T47D (cell line): ENCODE data around the gene TEKT5.
"Not testable (repeated sequence)": the region's sequence is repeated elsewhere in the genome, so short reads cannot be mapped to it uniquely, and the experiment has no call there.

Source experiments
- DNase-seq, 2 experiments: peaks; one replicate each; pipeline versions ENCODE4 v3.0.0 to v3.0.0-alpha.2; 2011 to 2012; ENCODE audit warnings: low read depth in 1 of 2, low spot score in 1 of 2
- JUND ChIP-seq: IDR thresholded peaks from 2 replicates; pipeline ENCODE4 v1.6.1; 2012; ENCODE audit warnings: low read depth
- in situ Hi-C: cut with HindIII; loops from 2 replicates; pipeline ENCODE4 v1.10.0; 2016; ENCODE audit warnings: low sequenced_read_pairs, low pct_unique_long_range_greater_than_20kb

Gene TEKT5

GRCh38 chr16:10647721-10648296, 46.9 kb downstream of the TEKT5 start:
- no peak for DNase-seq
- in situ Hi-C loops: no loop called here
- TF ChIP-seq JUND: no peak

DNA sequence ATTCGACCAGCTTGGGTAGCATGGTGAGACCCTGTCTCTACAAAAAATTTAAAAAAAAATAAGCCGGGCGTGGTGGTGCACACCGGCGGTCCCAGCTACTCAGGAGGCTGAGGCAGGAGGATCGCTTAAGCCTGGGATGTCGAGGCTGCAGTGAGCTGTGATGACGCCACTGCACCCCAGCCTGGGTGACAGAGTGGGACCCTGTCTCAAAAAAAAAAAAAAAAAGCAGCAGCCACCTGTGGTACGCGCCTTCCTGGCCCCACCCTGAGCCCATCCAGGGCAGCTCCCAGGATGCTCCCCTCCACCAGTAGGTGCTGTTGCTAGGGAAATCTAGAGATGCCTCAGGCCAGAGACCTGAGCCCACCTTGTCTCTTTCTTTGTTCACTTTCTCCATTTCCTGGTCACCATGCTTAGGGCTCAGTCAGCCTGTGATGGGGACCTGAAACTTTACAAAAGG, 47.4 kb downstream of the TEKT5 start:
- TF ChIP-seq JUND: no peak
- no peak for DNase-seq

DNA sequence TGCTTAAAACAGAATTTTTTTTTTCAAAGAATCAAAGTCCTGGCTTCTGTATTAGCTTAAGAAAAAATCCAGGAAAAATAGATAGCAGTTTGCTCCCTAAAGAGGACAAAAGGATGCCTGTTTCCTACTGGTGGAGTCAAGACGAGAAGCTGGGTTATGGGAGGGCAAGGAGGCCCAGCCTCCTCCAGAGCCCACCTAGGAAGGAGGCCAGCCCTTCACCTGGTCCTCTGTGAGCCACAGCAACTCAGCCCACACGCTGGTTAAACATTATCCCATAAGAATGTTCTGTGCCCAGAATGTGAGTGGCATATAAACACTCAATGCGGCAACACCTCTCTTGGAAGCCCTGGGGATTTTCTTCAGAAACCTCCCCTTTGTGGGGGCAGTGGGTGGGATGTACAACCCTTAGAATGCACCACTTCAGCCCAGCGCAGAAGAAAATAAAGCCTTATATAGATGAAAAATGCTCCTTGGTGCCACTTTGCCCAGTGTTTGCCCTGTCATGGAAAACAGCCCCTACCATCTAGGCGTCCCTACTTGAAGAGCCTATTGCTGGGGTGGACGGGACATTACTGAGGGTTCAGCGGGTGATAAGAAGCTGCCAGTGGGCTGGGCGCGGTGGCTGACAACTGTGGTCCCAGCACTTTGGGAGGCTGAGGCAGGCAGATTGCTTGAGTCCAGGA, 48.0 kb downstream of the TEKT5 start:
- DNase-seq: no peak
- no peak for TF ChIP-seq JUND
- in situ Hi-C loops: no loop called here

More for the DNA sequence above, 47.4 kb downstream of the TEKT5 start:
- in situ Hi-C loops: no loop called here

DNA sequence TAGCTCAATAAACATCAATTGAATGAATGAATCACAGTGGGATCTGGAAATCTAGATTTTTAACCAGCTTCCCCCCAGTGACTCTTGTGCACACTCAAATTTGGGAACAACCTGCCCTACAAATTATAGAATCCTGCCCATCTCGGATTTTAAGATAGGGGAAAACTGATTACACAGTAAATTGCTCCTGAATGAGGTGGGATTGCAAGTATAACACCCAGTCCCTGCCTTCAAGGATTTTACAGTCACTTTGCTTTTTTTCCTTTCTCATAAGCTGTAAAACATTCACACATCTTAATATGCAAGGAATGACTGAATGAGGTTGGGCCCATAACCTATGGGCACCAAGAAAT, 48.5 kb downstream of the TEKT5 start:
- TF ChIP-seq JUND: no peak
- no peak for DNase-seq
- in situ Hi-C loops: no loop called here

DNA sequence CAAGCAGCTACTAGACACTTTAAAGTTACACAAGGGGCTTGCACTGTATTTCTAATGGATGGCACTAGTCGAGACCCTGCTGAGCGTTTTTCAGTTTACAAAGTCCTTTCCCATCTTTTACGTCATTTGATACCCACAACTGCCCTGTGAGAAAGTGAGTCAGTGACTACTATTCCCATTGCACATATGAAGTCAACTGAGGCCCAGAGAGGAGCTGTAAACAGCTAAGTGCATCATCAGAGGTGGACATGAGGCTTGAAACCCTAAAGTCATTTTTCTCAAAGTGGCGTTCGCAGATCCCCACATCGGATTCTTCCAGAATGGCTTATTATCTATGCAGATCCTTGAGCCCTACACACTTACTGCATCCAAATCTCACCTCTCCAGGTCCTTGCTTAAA, 50.6 kb downstream of the TEKT5 start:
- in situ Hi-C loops: no loop called here
- no peak for TF ChIP-seq JUND
- no peak for DNase-seq

DNA sequence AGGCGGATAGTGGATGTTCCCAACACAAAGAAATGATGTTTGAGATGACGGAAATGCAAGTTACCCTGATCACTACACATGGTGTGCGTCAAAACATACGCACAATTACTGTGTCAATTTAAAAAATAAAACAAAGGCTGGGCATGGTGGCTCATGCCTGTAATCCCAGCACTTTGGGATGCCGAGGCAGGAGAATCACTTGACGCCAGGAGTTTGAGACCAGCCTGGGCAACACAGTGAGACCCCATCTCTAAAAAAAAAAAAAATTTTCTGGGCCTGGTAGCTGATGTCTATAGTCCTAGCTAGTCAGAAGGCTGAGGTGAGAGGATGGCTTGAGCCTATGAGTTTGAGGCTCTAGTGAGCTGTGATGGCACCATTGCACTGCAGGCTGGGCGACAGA, 51.8 kb downstream of the TEKT5 start:
- DNase-seq: no peak
- TF ChIP-seq JUND: no peak
- in situ Hi-C loops: no loop called here

DNA sequence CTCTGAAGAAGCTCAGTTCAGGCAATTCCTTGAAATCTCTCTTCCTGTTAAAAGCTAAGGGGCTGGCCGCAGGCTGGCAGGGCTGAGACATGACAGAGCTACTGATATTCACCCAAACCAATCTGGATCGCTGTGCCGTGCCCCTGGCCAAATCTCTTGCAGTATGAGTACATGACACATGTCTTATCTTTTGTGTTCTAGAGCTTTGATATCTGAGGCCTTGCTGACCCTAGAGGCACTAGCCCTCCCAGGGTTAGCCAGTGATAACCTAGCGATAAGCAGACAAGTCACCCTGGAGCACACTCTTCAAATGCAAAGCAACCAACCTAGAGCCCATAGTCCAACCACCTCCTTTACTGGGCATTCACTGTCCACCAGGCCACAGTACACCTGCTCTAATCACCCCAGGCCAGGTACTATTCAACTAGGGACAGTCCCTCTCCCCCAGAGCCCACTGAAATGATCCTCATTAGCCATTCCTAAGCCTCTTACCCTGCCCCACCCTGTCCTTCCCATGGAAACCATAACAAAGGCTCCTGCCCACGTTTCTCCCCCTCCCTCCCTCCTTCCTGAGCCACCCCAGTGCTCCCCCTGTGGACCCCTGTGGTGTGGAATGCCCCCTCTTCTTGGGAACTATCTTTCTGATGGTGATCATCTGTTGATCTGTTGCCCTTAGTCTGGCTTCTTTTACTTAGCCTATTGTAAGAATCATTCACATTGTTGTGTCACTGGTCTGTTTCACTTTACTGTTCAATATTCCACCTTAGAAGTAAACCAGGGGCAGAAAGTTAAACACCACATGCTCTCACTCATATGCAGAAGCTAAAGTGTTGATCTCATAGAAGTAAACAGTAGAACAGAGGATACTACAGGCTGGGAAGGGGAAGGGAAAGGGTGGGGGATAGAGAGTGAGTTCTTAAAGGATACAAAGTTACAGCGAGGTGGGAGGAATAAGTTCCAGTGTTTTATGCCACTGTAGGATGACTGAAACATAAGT, 52.5 kb downstream of the TEKT5 start:
- DNase-seq: no peak
- in situ Hi-C loops: no loop called here
- TF ChIP-seq JUND: no peak

- in situ Hi-C loops: no loop called here
- TF ChIP-seq JUND: no peak
- no peak for DNase-seq
Observed at GRCh38 chr16:10641555-10641952, 53.2 kb downstream of the TEKT5 start.

DNA sequence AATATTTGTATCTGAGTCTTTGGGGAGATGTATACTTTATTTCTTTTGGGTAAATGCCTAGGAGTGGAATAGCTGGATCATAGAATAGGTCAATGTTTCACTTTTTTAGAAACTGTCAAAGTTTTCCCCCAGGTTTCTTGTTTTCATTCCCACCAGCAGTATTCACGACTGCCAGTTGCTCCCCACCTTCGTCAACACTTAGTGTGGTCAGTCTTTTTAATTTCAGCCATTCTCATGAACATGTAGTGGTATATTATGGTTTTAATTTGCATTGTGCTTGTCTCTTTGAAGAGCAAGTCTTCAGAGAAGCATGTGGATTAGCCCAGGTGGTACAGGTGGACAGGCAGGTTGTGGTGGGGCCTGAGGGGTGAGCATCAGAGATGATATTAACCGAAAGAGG, 53.8 kb downstream of the TEKT5 start:
- in situ Hi-C loops: no loop called here
- no peak for DNase-seq
- no peak for TF ChIP-seq JUND

DNA sequence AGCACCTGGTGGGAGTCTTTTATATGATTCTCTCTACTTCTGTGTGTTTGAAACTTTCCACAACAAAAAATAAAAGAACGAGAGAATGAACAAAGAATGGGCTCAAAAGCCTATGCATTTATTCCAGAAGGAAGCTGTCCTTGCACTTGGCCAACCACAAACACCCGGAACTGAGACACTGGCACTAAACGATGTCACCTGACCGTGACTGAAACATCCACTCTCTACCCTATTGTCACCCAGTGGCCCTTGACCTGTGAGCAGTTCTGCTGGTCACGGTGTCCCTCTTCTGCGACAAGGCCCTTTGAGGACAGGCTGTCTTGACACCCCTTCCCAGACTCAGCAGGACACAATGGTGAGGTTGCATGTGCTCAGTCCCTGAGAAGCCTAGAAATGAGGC, 56.6 kb downstream of the TEKT5 start:
- in situ Hi-C loops: no loop called here
- TF ChIP-seq JUND: no peak

GRCh38 chr16:10637337-10638037, 57.2 kb downstream of the TEKT5 start:
- in situ Hi-C loops: no loop called here
- DNase-seq: no peak

More for the DNA sequence above, 56.6 kb downstream of the TEKT5 start:
- no peak for DNase-seq

GRCh38 chr16:10635365-10636021, 59.2 kb downstream of the TEKT5 start:
- in situ Hi-C loops: no loop called here
- TF ChIP-seq JUND: no peak

More at GRCh38 chr16:10637337-10638037, 57.2 kb downstream of the TEKT5 start:
- TF ChIP-seq JUND: no peak

GRCh38 chr16:10633429-10633828, 61.3 kb downstream of the TEKT5 start:
- in situ Hi-C loops, DNase-seq: not testable (repeated sequence)

More at GRCh38 chr16:10635365-10636021, 59.2 kb downstream of the TEKT5 start:
- DNase-seq: no peak
